Measurements from ENCODE around the gene LRP1.

The LRP1 gene

GRCh38 chr12:57237596-57237931 lies 109.3 kb downstream of the LRP1 start:
- no peak overlapping the region for H3K27ac ChIP-seq
- peaks cover 17% of the 10 kb centered on the region for H3K36me3 ChIP-seq
- TF ChIP-seq CTCF (IDR thresholded peaks at IDR 0.05), result no peak
- no peak overlapping the region for H3K4me3 ChIP-seq (ENCODE audit: low read depth in 1 of 2, low read length in 1 of 2)
- H3K4me1 ChIP-seq (ENCODE audit: control insufficient read depth in 1 of 2, insufficient read depth in 1 of 2, low read depth in 1 of 2, low read length in 1 of 2), result peaks cover 41 to 54% of the 10 kb centered on the region in 2 experiments
- no peaks in the 10 kb centered on the region for H3K9me3 ChIP-seq
- peaks cover 79% of the 10 kb centered on the region for H3K27me3 ChIP-seq

- no peaks in the 10 kb centered on the region for H3K9me3 ChIP-seq
- H3K27me3 ChIP-seq, result peaks cover 86% of the 10 kb centered on the region
- peaks cover 11% of the 10 kb centered on the region for H3K36me3 ChIP-seq
- no peak overlapping the region for H3K27ac ChIP-seq
- H3K4me1 ChIP-seq (ENCODE audit: control insufficient read depth in 1 of 2, insufficient read depth in 1 of 2, low read depth in 1 of 2, low read length in 1 of 2), result peaks cover 47 to 60% of the 10 kb centered on the region in 2 experiments
- TF ChIP-seq CTCF (IDR thresholded peaks at IDR 0.05), result no peak
- peak overlapping the region; percentile 54 to 65 for H3K4me3 ChIP-seq (ENCODE audit: low read depth in 1 of 2, low read length in 1 of 2)
Measured at GRCh38 chr12:57237932-57238853, 109.9 kb downstream of the LRP1 start.

- peak overlapping the region; percentile 8 for H3K27ac ChIP-seq
- peak overlapping the region; percentile 54 to 65 for H3K4me3 ChIP-seq (ENCODE audit: low read depth in 1 of 2, low read length in 1 of 2)
- TF ChIP-seq CTCF (IDR thresholded peaks at IDR 0.05), result peak; percentile 99
- H3K27me3 ChIP-seq, result peaks cover 94% of the 10 kb centered on the region
- peaks cover 53 to 68% of the 10 kb centered on the region in 2 experiments for H3K4me1 ChIP-seq (ENCODE audit: control insufficient read depth in 1 of 2, insufficient read depth in 1 of 2, low read depth in 1 of 2, low read length in 1 of 2)
- H3K36me3 ChIP-seq, result peaks cover 2% of the 10 kb centered on the region
- H3K9me3 ChIP-seq, result no peaks in the 10 kb centered on the region
Measured at GRCh38 chr12:57238854-57239554, 110.7 kb downstream of the LRP1 start.

GRCh38 chr12:57239587-57240065 lies 111.3 kb downstream of the LRP1 start:
- peaks cover 100% of the 10 kb centered on the region for H3K27me3 ChIP-seq
- H3K4me1 ChIP-seq (ENCODE audit: control insufficient read depth in 1 of 2, insufficient read depth in 1 of 2, low read depth in 1 of 2, low read length in 1 of 2), result peaks cover 53 to 69% of the 10 kb centered on the region in 2 experiments
- H3K36me3 ChIP-seq, result no peaks in the 10 kb centered on the region
- H3K27ac ChIP-seq, result no peak overlapping the region
- no peak for TF ChIP-seq CTCF (IDR thresholded peaks at IDR 0.05)
- no peaks in the 10 kb centered on the region for H3K9me3 ChIP-seq
- H3K4me3 ChIP-seq (ENCODE audit: low read depth in 1 of 2, low read length in 1 of 2), result peak overlapping the region; percentile 54 to 66

- Histone ChIP-seq H3K4me3 (ENCODE audit: low read depth in 1 of 2, low read length in 1 of 2) (peak overlapping the region; percentile 54 to 66), H3K4me1 (ENCODE audit: control insufficient read depth in 1 of 2, insufficient read depth in 1 of 2, low read depth in 1 of 2, low read length in 1 of 2) (peaks cover 53 to 69% of the 10 kb centered on the region in 2 experiments), H3K9me3 (no peaks in the 10 kb centered on the region), H3K27ac (no peak overlapping the region), H3K36me3 (no peaks in the 10 kb centered on the region), H3K27me3 (peaks cover 96% of the 10 kb centered on the region)
- peak; percentile 30 for TF ChIP-seq CTCF (IDR thresholded peaks at IDR 0.05)
Measured at GRCh38 chr12:57240066-57240921, 112.0 kb downstream of the LRP1 start.
